Measurements from ENCODE around the gene TMEM37.

The TMEM37 gene

DNA sequence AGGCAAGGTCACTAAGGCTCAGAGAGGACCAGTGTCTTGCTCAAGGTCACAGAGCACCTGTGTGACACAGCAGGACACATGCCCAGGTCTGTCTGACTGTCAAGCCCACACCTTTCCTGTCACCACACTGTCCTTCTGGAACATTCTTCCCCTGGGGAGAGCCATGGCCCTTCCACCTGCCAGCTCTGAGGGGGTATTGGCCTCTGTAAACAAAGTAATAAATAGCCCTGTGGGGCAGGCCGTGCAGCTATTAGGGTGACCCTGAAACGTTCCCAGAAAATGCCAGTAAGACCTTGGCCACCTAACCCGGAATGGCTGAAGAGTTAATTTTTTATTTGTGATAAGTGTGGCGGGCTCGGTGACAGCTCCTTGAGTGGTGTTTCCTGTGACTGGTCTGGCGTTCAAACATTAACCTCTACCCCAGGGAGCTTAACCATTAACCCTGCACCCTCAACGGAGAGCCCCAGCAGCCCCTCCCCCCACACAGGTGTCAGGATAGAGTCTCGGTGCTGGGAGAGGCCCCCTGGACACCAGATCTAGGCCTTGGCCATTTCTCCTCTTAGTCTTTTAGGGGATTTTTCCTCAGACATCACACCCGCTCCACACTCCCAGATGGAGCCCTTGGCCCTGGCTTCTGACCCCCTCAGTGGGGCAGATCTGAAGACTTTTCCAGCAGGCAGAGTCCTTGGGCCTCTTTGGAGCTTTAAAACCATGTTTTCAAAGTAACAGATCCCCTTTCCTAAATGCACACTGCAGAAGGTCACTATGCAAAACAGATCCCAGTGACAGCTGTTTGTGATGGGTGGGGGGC is 56.0 kb downstream of the TMEM37 start:
- H3K27me3 ChIP-seq (ENCODE audit: insufficient read depth, low read length, poor library complexity), result no peaks in the 10 kb centered on the region
- H3K9ac ChIP-seq (ENCODE audit: low read depth, low read length), result no peak overlapping the region
- H3K27ac ChIP-seq (ENCODE audit: low read length), result no peak overlapping the region
- H2AFZ ChIP-seq (ENCODE audit: low read depth, low read length), result no peak overlapping the region
- no peaks in the 10 kb centered on the region for H3K4me1 ChIP-seq (ENCODE audit: insufficient read depth, low read length)
- H3K4me2 ChIP-seq (ENCODE audit: insufficient read depth, low read length), result no peak overlapping the region
- no peak for ATAC-seq (ENCODE audit: insufficient read depth, low read depth)
- H3K4me3 ChIP-seq (ENCODE audit: low read depth in 1 of 2, low read length in 2 of 2), result no peak overlapping the region
- no peaks in the 10 kb centered on the region for H3K79me2 ChIP-seq (ENCODE audit: insufficient read depth, low read length)
- no peaks in the 10 kb centered on the region for H4K20me1 ChIP-seq (ENCODE audit: insufficient read depth, low read length)
- H3K9me3 ChIP-seq (ENCODE audit: insufficient read depth, low read length, severe bottlenecking), result no peaks in the 10 kb centered on the region
- no peaks in the 10 kb centered on the region for H3K36me3 ChIP-seq (ENCODE audit: insufficient read depth, low read length)
- DNase-seq, result no peak
- TF ChIP-seq EZH2 (IDR thresholded peaks at IDR 0.05; ENCODE audit: borderline replicate concordance, low read depth, low read length, severe bottlenecking), result no peak
- TF ChIP-seq, protein P1, sequence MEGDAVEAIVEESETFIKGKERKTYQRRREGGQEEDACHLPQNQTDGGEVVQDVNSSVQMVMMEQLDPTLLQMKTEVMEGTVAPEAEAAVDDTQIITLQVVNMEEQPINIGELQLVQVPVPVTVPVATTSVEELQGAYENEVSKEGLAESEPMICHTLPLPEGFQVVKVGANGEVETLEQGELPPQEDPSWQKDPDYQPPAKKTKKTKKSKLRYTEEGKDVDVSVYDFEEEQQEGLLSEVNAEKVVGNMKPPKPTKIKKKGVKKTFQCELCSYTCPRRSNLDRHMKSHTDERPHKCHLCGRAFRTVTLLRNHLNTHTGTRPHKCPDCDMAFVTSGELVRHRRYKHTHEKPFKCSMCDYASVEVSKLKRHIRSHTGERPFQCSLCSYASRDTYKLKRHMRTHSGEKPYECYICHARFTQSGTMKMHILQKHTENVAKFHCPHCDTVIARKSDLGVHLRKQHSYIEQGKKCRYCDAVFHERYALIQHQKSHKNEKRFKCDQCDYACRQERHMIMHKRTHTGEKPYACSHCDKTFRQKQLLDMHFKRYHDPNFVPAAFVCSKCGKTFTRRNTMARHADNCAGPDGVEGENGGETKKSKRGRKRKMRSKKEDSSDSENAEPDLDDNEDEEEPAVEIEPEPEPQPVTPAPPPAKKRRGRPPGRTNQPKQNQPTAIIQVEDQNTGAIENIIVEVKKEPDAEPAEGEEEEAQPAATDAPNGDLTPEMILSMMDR (IDR thresholded peaks at IDR 0.05; ENCODE audit: borderline replicate concordance, extremely low read depth, low read length, poor library complexity, severe bottlenecking), result no peak

Measured in DND-41 (cell line).